IPS-NIHi7 (cell line): ENCODE measurements around the gene EIF2S2.

Source experiments
- DNase-seq: peaks from one replicate; pipeline ENCODE4 v3.0.0; 2012; ENCODE audit warnings: mixed read lengths; ENCODE audit errors: extremely low spot score

EIF2S2 gene

DNA sequence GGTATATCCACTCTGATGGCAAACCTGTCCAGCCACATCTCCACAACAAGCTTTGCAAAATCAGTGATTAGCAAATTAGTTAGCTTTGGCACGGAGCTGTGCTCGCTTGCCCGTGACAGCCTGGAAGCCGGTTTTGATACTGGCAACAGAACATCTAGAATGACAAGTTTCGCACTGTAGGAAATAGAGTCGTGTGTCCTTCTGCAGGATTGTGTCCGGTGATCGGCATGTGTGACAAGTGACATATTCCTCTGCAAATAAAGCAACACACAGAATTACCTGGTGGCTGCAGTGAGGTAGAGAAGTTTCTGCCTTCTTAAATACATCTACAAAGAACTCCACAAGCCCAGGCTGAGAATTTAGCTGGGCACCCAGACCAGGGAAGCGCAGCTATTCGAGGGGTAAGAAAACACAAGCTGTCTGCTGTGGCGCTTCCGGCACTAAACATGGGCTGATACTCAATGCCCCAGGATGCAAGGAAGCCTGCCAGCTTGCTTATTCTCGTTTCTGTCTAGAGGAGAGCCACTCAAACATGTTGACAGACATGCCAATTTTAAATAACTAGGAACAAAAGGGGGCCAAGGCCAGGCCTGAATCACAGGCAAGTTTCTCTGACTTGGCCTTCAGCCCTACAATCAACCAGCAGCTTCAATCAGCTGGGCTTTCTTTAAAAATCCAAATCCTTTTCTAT, 22.2 kb downstream of the EIF2S2 start:
- DNase-seq: no peak

DNA sequence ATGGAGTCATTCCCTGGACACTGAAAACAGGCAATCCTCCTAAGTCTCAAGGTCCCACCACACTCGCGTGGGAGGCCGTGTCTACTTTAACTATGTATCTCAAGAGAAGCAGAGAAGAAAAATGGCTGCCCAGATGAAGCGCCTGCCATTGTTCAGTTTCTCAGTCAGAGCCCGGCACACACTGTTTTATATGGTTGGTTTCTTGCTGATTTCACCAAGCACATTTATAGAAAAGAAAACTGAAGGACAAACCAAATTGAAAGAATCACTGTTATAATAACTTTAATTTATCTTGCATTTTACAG, 22.9 kb downstream of the EIF2S2 start:
- no peak for DNase-seq

DNA sequence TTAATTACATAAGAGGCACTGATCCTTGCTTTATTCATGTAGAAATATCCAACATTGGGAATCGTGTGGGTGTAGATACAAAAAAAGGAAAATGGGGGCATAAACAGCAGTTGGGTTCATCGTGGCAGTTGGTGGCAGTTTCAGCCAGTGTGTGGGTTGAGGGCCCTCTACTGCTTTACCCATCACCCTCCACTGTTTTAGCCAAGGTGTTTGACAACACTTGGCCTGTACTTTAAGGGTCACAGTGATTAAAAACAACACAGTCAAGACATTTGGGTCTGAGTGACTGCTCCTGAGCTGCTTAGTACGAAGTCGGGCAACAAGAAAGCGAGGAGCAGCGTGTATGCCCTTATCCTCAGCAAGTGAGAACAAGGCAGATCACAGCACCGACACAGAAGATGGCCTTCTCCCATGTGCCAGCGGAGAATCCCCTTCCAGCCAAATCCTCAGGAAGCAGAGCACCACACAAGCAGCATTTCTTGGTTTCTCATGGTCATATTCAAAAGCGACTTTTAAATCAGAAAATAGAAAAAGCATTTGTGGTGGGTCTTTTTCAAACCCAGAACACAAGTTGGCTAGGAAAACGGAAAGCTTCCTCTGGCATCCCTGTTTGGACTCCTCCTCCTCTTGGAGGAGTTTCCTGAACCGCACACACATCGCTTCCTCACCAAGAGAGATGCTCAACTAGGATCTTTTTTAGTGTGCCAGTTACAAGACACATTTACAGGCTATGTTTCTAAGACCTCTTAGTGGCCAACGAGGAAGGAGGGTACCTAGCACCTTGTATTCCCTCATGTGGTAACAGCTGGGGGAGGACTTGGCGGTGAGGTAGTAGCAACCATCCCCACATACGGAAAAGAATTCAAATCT, 23.5 kb downstream of the EIF2S2 start:
- DNase-seq: no peak

DNA sequence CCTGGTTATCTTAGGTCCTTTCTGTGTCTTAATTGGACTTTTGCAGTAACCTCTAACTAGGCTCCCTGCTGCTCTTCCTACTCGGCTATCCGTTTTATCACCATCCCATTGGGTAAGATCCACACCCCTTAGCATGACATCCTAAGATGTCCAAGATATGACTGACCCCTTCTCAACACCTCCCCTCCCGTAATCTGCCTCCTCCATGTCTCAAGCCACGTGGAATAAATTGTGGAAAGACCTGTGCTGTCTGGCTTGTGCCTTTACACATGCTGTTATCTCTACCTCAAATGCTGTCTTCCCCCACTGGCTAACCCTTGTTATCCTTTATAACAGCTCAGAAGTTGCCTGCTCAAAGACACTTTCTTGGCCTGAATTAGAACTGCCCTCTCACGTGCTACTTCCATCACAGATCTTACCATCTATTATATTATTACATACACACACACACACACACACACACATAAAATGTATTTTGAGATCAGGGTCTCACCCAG, 26.5 kb downstream of the EIF2S2 start:
- DNase-seq: no peak

DNA sequence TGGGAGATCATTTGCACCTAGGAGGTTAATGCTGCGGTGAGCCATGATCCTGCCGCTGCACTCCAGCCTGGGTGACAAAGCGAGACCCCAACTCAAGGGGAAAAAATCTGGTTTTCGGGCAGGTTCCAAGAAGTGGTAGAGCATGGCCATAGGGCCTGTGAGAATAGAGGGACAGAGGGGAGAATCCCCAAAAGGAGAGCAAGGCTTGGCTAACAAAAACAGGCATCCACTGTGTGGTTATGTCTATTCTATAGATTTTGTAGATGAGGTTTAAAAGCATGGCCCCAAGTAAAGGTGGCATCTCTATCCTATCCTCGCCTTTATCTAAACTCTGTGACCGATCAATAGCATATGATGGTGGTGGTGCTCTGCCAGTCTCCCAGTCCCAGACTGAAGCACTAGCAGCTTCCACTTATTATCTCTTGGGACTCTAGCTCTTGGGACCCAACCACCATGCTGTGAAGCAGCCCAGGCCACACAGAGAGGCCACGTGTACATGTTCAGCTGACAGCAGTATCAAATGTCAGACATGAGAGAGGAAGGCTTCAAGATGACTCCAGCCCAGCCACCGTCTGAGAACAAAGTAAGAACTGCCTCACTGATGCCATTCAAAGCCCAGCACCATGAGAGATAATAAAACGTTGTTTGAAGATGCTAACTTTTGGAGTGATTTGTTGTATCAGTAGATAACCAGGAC, 27.7 kb downstream of the EIF2S2 start:
- DNase-seq: no peak

DNA sequence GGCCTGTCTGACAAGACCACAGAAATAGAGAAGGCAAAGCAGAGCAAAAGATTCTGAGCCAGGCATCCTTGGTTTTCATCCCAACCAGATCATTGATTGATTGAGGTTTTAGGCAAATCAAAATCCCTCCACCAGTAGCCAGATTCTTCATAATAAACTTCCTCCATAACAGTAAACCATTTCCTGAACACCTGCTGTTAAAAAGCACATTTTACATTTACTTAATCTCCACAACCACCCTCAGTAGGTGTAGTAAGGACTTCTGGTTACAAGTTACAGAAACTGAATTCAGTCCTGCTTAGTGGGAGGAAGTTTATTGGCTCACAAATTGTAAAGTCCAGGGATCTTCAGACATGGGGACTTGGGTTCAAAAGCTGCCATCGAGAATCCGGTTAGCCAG, 28.3 kb downstream of the EIF2S2 start:
- no peak for DNase-seq

DNA sequence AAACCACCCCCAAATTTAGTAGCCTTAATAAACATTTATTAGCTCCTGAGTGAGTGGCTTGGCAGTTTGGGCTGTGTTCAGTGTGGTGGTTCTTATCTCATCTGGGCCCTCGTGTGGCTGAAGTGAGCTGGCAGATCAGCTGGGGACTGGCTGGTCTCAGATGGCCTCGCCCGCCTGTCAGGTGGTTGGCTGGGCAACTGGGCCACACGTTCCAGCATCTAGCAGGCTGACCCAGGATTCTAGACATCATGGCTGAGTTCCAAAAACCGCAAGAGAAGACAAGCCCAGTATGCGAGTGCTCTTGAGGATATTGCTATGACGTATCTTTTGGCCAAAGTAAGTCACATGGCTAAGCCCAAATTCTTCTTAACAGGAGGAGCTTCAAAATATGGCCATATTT, 28.9 kb downstream of the EIF2S2 start:
- no peak for DNase-seq

DNA sequence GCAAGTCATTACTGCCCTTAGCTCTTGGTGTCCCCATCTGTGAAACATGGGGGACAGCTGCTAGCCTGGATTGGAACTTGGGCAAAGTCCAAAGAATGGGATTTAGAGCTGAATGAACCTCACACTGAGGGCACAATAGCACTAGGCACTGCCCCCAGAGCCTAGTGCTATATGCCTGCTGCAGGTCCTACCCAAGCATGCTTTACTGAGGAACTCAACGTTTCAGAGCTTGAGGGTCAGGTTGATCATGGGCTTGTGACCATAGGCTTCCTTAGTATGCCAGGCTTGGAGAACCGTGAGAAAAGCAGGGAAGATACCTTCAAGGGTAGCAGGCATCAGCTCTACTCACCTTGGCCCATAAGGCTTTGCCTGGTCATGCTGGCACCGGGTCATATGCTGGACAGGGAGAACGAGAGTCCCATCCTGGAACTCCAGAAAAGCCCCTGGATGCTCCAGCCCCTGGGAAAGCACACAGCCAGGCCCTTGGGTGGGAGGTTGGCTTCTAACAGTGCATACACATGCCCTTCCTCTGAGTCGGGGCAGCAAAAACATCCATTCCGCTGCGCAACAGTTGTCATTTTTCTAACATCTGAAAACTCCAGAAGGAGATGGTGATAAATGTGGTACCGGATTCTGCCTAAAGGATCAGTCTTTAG, 29.7 kb downstream of the EIF2S2 start:
- no peak for DNase-seq

DNA sequence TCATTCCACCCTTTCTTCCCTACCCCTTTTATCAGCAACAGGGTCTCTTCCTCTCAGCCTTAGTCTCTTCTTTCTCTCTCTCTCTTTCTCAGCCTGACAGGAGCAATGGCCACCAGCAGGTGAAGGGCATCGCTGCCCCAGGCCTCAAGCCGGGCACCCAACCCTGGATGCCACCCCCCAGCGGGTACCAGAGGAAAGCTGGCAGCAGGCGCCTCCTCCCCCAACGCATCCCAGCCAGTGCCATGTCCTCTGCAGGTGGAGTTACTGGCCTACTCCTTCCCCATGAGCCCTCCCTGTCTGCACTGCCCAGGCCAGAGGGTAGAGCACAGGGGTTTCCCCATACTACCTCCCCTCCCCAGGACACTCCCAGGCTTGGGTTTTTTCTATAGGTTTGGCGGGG, 32.2 kb downstream of the EIF2S2 start:
- DNase-seq: no peak

DNA sequence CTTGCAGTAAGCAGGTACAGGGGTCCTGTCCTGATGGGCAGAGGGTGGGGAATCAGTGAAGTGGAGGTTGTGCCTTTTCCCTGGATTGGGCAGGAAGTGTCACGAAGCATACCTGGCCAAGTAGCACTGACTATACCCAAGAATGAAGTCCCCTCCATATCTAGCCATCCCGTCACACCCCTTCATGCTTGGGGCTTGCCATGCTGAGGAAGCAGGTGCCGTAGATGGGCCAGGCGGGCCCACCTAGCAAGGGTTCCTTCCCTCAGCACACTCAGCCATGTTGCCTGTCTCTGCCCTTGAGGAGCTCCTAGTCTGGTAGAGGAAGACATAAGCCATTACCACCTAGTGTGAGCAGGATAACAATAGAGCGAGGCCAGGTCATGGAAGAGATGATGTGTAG, 33.5 kb downstream of the EIF2S2 start:
- DNase-seq: no peak

DNA sequence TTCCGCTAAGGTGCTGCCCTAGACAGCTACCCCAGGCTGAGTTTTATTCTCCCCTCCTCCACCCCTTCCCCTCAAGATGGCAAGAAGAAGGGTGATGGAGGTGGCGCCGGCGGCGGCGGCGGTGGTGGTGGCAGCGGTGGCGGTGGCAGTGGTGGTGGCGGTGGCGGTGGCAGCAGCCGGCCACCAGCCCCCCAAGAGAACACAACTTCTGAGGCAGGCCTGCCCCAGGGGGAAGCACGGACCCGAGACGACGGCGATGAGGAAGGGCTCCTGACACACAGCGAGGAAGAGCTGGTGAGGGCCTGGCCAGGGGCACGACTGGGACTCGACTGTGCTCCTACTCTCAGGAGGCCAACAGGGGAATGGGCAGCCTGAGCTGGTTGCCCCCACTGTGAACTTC, 35.1 kb downstream of the EIF2S2 start:
- DNase-seq: no peak

DNA sequence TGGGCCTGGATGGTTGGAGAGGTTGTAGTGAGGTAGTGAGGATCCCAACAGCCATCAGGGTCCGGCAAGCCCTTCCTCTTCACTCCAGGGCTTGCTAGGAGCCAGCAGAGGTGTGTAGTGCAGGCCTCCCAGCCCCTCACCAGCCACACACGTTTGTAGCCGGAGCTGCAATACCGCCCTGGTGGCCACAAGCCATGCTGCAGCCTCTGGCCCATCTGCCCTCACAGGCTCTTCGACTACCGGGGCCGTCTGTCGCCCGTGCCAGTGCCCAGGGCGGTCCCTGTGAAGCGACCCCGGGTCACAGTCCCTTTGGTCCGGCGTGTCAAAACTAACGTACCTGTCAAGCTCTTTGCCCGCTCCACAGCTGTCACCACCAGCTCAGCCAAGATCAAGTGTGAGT, 36.4 kb downstream of the EIF2S2 start:
- DNase-seq: no peak

DNA sequence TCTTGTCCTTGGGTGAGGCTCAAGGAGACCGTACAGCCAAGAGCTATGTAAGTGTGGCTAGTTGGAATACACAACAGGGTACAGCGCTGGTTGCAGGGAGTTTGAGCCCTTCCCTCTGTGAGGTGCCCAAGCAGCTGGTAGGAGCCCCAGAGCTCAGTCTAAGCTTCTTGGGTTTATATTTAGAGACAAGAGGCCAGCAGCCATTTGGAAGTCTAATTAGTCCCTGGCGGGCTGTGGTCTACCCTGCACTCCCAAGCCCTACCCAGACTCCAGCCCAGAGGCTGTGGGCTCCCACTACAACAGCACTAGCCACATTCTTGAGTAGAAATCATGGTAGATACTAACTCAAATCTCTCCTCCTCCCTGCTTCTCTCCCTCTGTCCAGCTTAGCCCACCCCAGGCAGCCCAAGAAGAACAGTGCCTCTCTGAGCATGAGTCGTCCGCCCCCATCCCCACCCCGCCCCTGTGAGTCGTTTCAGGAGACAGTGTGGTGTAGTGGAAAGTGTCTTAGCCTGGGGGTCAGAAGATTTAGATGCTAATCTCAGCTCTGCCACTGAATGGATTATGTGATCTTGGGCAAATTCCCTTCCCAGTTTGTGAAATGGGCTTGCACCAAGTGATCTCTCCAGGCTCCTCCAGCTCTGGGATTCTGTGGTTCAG, 37.8 kb downstream of the EIF2S2 start:
- DNase-seq: no peak

DNA sequence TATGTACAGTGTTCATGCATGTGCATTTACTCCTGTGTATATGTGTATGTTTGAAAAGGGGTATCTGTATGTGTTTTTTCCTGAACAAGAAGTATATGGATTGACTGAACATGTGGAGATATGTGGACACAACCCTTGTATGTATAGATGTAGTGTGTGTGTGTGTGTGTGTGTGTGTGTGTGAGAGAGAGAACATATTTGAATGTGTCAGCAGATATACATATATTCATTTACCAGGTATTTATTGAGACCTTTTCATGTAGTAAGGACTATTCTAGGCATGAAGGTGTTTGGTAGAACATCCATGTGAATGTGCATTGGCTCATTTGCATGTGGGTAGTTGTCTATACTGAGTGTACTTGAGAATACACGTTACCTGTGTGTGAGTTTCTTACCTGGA, 39.3 kb downstream of the EIF2S2 start:
- no peak for DNase-seq

DNA sequence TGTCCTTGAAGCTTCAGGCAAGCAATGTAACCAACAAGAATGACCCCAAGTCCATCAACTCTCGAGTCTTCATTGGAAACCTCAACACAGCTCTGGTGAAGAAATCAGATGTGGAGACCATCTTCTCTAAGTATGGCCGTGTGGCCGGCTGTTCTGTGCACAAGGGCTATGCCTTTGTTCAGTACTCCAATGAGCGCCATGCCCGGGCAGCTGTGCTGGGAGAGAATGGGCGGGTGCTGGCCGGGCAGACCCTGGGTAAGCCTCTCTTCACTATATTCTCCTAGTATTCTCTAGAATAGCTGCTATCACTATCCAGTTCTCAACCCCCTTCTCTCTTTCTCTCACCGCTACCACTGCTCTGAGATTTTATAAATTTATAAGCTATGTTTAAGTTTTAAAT, 40.0 kb downstream of the EIF2S2 start:
- no peak for DNase-seq

DNA sequence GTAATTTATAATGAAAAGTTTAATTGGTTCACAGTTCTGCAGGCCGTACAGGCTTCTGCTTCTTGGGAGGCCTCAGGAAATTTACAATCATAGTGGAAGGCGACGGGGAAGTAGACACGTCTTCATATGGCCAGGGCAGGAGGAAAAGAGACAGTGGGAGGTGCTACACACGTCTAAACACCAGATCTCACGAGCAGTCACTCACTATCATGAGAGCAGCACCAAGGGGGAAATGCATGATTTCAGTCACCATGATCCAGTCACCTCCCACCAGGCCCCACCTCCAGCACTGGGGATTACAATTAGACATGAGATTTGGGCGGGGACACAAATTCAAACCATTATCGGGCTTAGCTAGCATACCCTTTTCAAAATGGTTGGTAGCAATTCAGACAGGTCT, 41.2 kb downstream of the EIF2S2 start:
- DNase-seq: no peak

DNA sequence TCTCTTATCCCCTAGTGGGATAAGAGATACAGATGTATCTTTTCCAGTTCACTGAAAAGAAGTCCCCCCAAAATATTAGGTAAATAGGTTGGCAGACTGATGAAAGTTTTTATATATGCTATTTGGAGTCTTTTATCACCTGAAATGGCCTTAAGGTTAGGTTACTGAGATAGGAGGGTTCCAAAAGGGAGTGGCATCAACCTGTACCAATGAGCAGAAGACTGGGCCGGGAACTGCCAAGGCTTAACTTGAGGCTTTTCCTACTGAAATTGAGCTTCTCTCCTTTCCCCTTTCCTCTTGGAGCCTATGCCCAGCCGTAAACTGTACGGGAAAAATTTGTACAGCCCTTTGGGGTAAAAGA, 42.0 kb downstream of the EIF2S2 start:
- DNase-seq: no peak

DNA sequence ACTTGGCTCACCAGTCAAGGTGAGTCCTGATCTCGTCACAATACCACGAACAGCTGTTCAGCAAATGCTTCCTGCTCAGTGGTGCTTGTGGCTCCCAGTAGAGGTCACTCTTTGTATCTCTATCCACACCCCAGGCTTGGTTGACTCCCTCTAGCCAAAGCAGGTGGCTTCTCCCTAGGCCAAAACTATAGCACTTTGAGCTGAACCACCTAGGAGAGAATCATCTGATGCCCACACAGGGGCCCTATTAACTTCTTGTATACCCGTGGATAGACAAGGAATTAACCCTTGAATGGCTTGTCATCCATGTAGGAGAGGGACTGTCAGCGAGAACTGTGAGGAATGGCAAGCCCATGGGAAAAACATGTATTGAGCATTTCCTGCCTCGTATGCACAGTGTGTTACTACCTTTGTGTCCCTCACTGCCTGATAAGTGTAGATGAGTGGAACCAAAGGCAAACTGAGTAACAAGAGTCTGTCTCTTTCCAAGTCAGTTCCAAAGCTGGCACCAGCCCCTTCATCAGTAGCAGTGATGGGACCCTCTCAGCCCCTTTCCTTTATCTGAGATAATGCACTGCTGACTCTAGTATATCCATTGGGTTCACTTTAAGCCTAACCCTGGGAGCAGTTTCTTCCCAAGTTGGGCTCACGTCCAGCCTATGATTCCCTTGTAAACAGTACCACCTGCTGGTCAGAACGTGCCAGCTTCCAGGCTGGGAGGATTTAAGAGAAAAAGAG, 42.5 kb downstream of the EIF2S2 start:
- DNase-seq: peak; percentile 80

DNA sequence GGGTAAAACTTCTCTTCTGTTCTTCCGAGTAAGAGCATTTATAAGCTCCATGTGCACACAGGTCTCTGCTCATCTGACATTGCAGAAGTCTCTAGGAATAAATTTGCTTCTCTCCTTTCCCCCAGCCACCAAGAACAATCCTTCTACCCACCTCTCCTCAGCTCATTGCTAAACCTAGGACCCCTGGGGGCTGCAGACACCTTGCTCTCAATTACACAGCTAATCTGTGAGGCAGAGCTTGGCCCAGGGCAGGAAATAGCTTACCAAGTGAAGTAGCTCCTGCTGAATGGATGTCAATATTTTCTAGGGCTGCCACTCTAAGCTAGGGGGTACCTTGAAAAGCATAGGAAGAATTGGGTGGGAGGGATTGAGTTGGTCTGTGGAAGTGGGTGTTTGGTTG, 44.0 kb downstream of the EIF2S2 start:
- no peak for DNase-seq

DNA sequence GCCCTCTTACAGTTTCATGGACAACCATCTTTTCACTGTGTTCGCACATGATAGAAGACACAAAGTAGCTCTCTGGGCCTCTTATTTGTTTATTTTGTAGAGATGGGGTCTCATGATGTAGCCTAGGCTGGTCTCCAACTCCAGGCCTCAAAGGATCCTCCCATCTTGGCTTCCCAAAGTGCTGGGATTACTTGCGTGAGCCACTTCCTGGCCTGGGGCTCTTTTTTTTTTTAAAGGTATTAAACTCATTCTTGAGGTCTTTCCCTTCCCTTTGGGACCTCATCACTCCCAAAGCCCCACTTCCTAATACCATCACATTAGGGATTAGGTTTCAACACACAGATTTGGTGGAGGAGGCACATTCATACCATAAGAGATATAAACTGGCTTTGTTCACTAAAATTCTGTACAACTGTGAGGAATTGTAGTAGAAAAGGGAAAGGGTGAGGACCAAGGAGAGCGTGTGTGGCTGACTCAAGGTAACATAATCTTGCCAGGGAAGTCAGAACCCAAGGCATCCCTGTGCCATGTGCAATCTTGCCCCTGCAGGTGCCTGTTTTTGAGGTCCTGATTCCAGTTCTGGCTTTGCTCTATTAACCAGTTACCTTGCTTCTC, 45.5 kb downstream of the EIF2S2 start:
- no peak for DNase-seq

DNA sequence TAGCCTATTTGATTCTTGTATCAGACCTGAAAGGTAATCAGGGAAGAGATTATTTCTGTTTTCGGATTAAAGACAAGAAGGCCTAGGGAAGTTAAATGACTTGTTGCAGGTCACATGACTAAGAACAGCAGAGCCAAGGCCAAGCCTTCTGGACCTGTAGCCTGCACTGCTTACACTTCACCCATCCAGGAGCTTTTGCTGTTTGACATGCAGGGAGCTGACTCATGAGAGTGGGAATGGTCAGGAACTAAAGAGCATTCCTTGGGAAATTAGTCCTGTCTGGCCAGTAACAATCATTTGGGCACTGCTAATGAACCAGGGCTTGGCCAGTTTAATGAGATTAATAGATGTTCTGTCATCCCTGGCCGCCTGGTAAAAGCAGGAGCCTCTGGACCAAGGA, 46.8 kb downstream of the EIF2S2 start:
- DNase-seq: no peak
